Muscle layer of duodenum (tissue), 2 donors: ENCODE measurements around the gene LRRC51.

Experiments
- H3K27ac ChIP-seq: one replicate; pipeline ENCODE4 v1.7.0; 2013; ENCODE audit warnings: mild to moderate bottlenecking, low read length
- H3K27me3 ChIP-seq: one replicate; pipeline ENCODE4 v1.7.0; 2013; ENCODE audit warnings: low read depth, mild to moderate bottlenecking, control low read depth, low read length
- H3K36me3 ChIP-seq, 2 donors: one replicate each; pipeline ENCODE4 v1.7.0; 2013; ENCODE audit warnings: low read length in 2 of 2, control low read depth in 1 of 2, mild to moderate bottlenecking in 1 of 2; ENCODE audit not compliant: insufficient read depth in 2 of 2, control insufficient read depth in 1 of 2
- H3K4me1 ChIP-seq, 2 donors: one replicate each; pipeline ENCODE4 v1.7.0; 2013; ENCODE audit warnings: low read length in 2 of 2, mild to moderate bottlenecking in 2 of 2, control low read depth in 1 of 2, moderate library complexity in 1 of 2; ENCODE audit not compliant: insufficient read depth in 2 of 2, control insufficient read depth in 1 of 2
- H3K4me3 ChIP-seq, 2 donors: one replicate each; pipeline ENCODE4 v1.7.0; 2013; ENCODE audit warnings: low read length in 2 of 2, low read depth in 1 of 2, mild to moderate bottlenecking in 1 of 2
- H3K9me3 ChIP-seq, 2 donors: one replicate each; pipeline ENCODE4 v1.7.0; 2013; ENCODE audit warnings: low read length in 2 of 2, control low read depth in 1 of 2, mild to moderate bottlenecking in 1 of 2; ENCODE audit not compliant: control insufficient read depth in 1 of 2
- donor health status: healthy.

Gene LRRC51

GRCh38 chr11:72091292-72091691, 10.6 kb downstream of the LRRC51 start:
- Histone ChIP-seq H3K27me3 (no peaks in the 10 kb centered on the region), H3K27ac (no peak overlapping the region), H3K4me1 (no peaks in the 10 kb centered on the region), H3K4me3 (no peak overlapping the region), H3K9me3 (no peaks in the 10 kb centered on the region), H3K36me3 (peaks cover 24 to 26% of the 10 kb centered on the region in 2 donors)

GRCh38 chr11:72098741-72099140, 18.1 kb downstream of the LRRC51 start:
- peaks cover 16 to 40% of the 10 kb centered on the region in 2 donors for H3K4me1 ChIP-seq
- no peaks in the 10 kb centered on the region for H3K27me3 ChIP-seq
- H3K4me3 ChIP-seq, result no peak overlapping the region
- H3K36me3 ChIP-seq, result peaks cover 35 to 52% of the 10 kb centered on the region in 2 donors
- H3K27ac ChIP-seq, result no peak overlapping the region
- H3K9me3 ChIP-seq, result no peaks in the 10 kb centered on the region

GRCh38 chr11:72100009-72100408, 19.4 kb downstream of the LRRC51 start:
- Histone ChIP-seq H3K4me3 (no peak overlapping the region), H3K27ac (peak overlapping the region; percentile 19), H3K9me3 (no peaks in the 10 kb centered on the region), H3K4me1 (peaks cover 16 to 42% of the 10 kb centered on the region in 2 donors), H3K36me3 (peaks cover 28 to 43% of the 10 kb centered on the region in 2 donors), H3K27me3 (no peaks in the 10 kb centered on the region)

- Histone ChIP-seq H3K4me1 (peaks cover 16 to 42% of the 10 kb centered on the region in 2 donors), H3K27ac (peak overlapping the region; percentile 19), H3K27me3 (no peaks in the 10 kb centered on the region), H3K9me3 (no peaks in the 10 kb centered on the region), H3K4me3 (no peak overlapping the region), H3K36me3 (peaks cover 26 to 39% of the 10 kb centered on the region in 2 donors)
These were observed 19.8 kb downstream of the LRRC51 start for GRCh38 chr11:72100462-72100861.

GRCh38 chr11:72102162-72102561, 21.5 kb downstream of the LRRC51 start:
- peak overlapping the region; percentile 95 for H3K27ac ChIP-seq
- peak overlapping the region; percentile 88 to 96 for H3K4me3 ChIP-seq
- peaks cover 18 to 31% of the 10 kb centered on the region in 2 donors for H3K36me3 ChIP-seq
- peaks cover 16 to 42% of the 10 kb centered on the region in 2 donors for H3K4me1 ChIP-seq
- H3K27me3 ChIP-seq, result no peaks in the 10 kb centered on the region
- no peaks in the 10 kb centered on the region for H3K9me3 ChIP-seq

GRCh38 chr11:72102631-72102945, 21.9 kb downstream of the LRRC51 start:
- H3K27ac ChIP-seq, result peak overlapping the region; percentile 95
- peaks cover 16 to 42% of the 10 kb centered on the region in 2 donors for H3K4me1 ChIP-seq
- peak overlapping the region; percentile 88 to 96 for H3K4me3 ChIP-seq
- no peaks in the 10 kb centered on the region for H3K27me3 ChIP-seq
- H3K36me3 ChIP-seq, result peaks cover 17 to 27% of the 10 kb centered on the region in 2 donors
- no peaks in the 10 kb centered on the region for H3K9me3 ChIP-seq

- Histone ChIP-seq H3K27ac (peak within 1 kb of the TSS; percentile 95), H3K4me1 (peaks cover 16 to 42% of the 10 kb centered on the region in 2 donors), H3K4me3 (peak within 1 kb of the TSS; percentile 88 to 96), H3K36me3 (peaks cover 11 to 21% of the 10 kb centered on the region in 2 donors), H3K27me3 (no peaks in the 10 kb centered on the region), H3K9me3 (no peaks in the 10 kb centered on the region)
These were observed 22.5 kb downstream of the LRRC51 start, which contains the start of gene LAMTOR1 for GRCh38 chr11:72102946-72103753. Gene LAMTOR1 (minus strand): TSS chr11:72103297. CDS start chr11:72103224, 73 bp downstream.

GRCh38 chr11:72103754-72104167, 23.1 kb downstream of the LRRC51 start:
- Histone ChIP-seq H3K27me3 (no peaks in the 10 kb centered on the region), H3K4me1 (peaks cover 16 to 41% of the 10 kb centered on the region in 2 donors), H3K9me3 (no peaks in the 10 kb centered on the region), H3K27ac (peak overlapping the region; percentile 83), H3K36me3 (peaks cover 5 to 15% of the 10 kb centered on the region in 2 donors), H3K4me3 (peak overlapping the region; percentile 67 to 88)

GRCh38 chr11:72105888-72106287, 25.2 kb downstream of the LRRC51 start, which contains the start of gene TOMT:
Gene TOMT (plus strand): TSS chr11:72105924. CDS start chr11:72105952, 28 bp downstream.
- peaks cover 3 to 9% of the 10 kb centered on the region in 2 donors for H3K36me3 ChIP-seq
- H3K9me3 ChIP-seq, result no peaks in the 10 kb centered on the region
- peaks cover 15 to 22% of the 10 kb centered on the region in 2 donors for H3K4me1 ChIP-seq
- no peaks in the 10 kb centered on the region for H3K27me3 ChIP-seq
- H3K4me3 ChIP-seq, result no peak within 1 kb of the TSS
- H3K27ac ChIP-seq, result no peak within 1 kb of the TSS

GRCh38 chr11:72111300-72112142, 30.9 kb downstream of the LRRC51 start:
- Histone ChIP-seq H3K27me3 (no peaks in the 10 kb centered on the region), H3K9me3 (no peaks in the 10 kb centered on the region), H3K27ac (peak overlapping the region; percentile 100), H3K4me1 (peaks cover 6% of the 10 kb centered on the region in 2 donors), H3K4me3 (peak overlapping the region; percentile 61 to 87), H3K36me3 (peaks cover 3 to 15% of the 10 kb centered on the region in 2 donors)
